Ovary (tissue), 9 donors: ENCODE results near the gene ARSJ. TPM values are rescaled to one million over a fixed set of nuclear protein-coding genes. Genes with fewer than 3 reads are reported as not detected.
"Not testable (repeated sequence)": the region's sequence is repeated elsewhere in the genome, so short reads cannot be mapped to it uniquely, and the experiment has no call there.

ENCODE experiments used
- DNase-seq, 5 donors: peaks; one replicate each; pipeline ENCODE4 v3.0.0-alpha.2; 2019 to 2020
- H3K27ac ChIP-seq, 2 donors: fragments of 200-600 bp; one replicate each; pipeline versions ENCODE4 v1.5.1 to v1.8.0; 2019 to 2022
- H3K27me3 ChIP-seq: fragments of 200-600 bp; one replicate; pipeline ENCODE4 v1.8.0; 2022
- H3K36me3 ChIP-seq: fragments of 200-600 bp; sonication (generic); one replicate; pipeline ENCODE4 v1.5.1; 2019
- H3K4me1 ChIP-seq: one replicate; pipeline ENCODE4 v1.8.1; 2013; ENCODE audit warnings: mild to moderate bottlenecking, moderate library complexity; ENCODE audit not compliant: insufficient read depth
- H3K4me3 ChIP-seq: fragments of 200-600 bp; sonication (generic); one replicate; pipeline ENCODE4 v1.5.1; 2017
- H3K9me3 ChIP-seq, 2 donors: fragments of 200-600 bp in 1 of 2; sonication (generic) in 1 of 2; one replicate each; pipeline versions ENCODE4 v1.5.1 to v1.8.1; 2013 to 2019; ENCODE audit warnings: mild to moderate bottlenecking in 1 of 2, moderate library complexity in 1 of 2
- CTCF ChIP-seq, 3 donors: fragments of 450-650 bp in 2 of 3; fragments of 200-600 bp in 1 of 3; IDR thresholded peaks; one replicate each; pipeline versions ENCODE4 v1.5.1 to v1.8.0; 2016 to 2022; ENCODE audit warnings: antibody characterized with exemption in 3 of 3, mild to moderate bottlenecking in 1 of 3
- EP300 ChIP-seq: sonication (generic); formaldehyde crosslinking; IDR thresholded peaks from one replicate; pipeline ENCODE4 v1.6.1; 2017; ENCODE audit warnings: antibody characterized with exemption
- POLR2A ChIP-seq: fragments of 450-650 bp; IDR thresholded peaks from one replicate; pipeline ENCODE4 v1.6.1; 2017; ENCODE audit warnings: antibody characterized with exemption, mild to moderate bottlenecking, moderate library complexity
- WGBS, 3 donors: extraction: QIAGEN DNeasy Blood & Tissue Kit in 1 of 3; methylation state at CpG; one replicate each; pipeline versions ENCODE4 v1.1.5 to v1.1.7; 2013 to 2017; 5-methylcytosine and 5-hydroxymethylcytosine counted together
- intact Hi-C, 4 donors: fragments of 100-400 bp; cut with DNase I; formaldehyde crosslinking; loops; one replicate each; pipeline versions ENCODE4 v1.11.0 to v1.15.1; 2022 to 2023
- polyA plus RNA-seq, 2 donors: library from polyadenylated mRNA; stranded (reverse); fragments of 200-250 nt in 1 of 2; fragments of 350-450 nt in 1 of 2; fragmentation: Illumina TruSeq in 1 of 2; extraction: RNeasy Lipid Tissue Mini Kit (QIAGEN cat#74804) in 1 of 2; gene quantifications; one replicate each; pipeline ENCODE4 v1.2.3, GENCODE V29; 2013 to 2014
- total RNA-seq, 7 donors: library from RNA; depleted of rRNA in 2 of 7; stranded (reverse); fragments of >200 nt in 2 of 7; fragmentation: NEBNext Ultra II Directional in 3 of 7; extraction: Animal tissue kit (Norgen Biotek cat#: 25700) in 3 of 7; gene quantifications; one replicate each; pipeline versions ENCODE4 v1.1.0 to v1.2.4, GENCODE V29; 2016 to 2023
- donor health status: DM: no; HTN: no; CAD: no; lungs with moderate emphysema.
- donor health status: DM: no; HTN: no; CAD: no.
- donor health status: Bipolar disorder and iron deficiency.
- donor health status: DM: yes; HTN: yes; CAD: no.
- donor health status: DM: no; HTN: no; CAD: no.
- donor health status: DM: yes; HTN: yes; CAD: no.

Gene ARSJ
- total and polyA plus RNA-seq, 9 donors: 1.3 to 6.7 (median 4.4) TPM

- Histone ChIP-seq H3K27me3 (no peaks in the 10 kb centered on the region), H3K27ac (no peak overlapping the region), H3K9me3 (no peaks in the 10 kb centered on the region), H3K4me3 (no peak overlapping the region), H3K36me3 (no peaks in the 10 kb centered on the region), H3K4me1 (no peaks in the 10 kb centered on the region)
- WGBS, 3 donors: 66 to 72% (median 69%) methylated on average over 4 of the region's 4 CpGs
- intact Hi-C loops: no loop called here
- DNase-seq: no peak
- no peak for TF ChIP-seq CTCF (IDR thresholded peaks at IDR 0.05)
These were observed 26.4 kb upstream of the ARSJ start for GRCh38 chr4:114005569-114006442.

- intact Hi-C loops, H3K4me3 ChIP-seq, H3K27ac ChIP-seq, DNase-seq, H3K36me3 ChIP-seq, H3K4me1 ChIP-seq, H3K9me3 ChIP-seq, H3K27me3 ChIP-seq: not testable (repeated sequence)
- WGBS, 3 donors: 91 to 94% (median 91%) methylated on average over 20 of the region's 20 CpGs
These were observed 25.2 kb upstream of the ARSJ start for GRCh38 chr4:114004483-114005226.

- 29 to 37% (median 30%) methylated on average over 1 of the region's 1 CpG for WGBS, 3 donors
- Histone ChIP-seq H3K27ac (no peak overlapping the region), H3K36me3 (no peaks in the 10 kb centered on the region), H3K4me1 (no peaks in the 10 kb centered on the region), H3K9me3 (no peaks in the 10 kb centered on the region), H3K4me3 (no peak overlapping the region), H3K27me3 (no peaks in the 10 kb centered on the region)
- intact Hi-C loops: no loop called here
- TF ChIP-seq CTCF (IDR thresholded peaks at IDR 0.05) (no peak), POLR2A (no peak), EP300 (no peak)
- no peak for DNase-seq
These were observed 19.1 kb upstream of the ARSJ start for GRCh38 chr4:113998531-113998930.

- no peaks in the 10 kb centered on the region for H3K4me1 ChIP-seq
- H3K4me3 ChIP-seq: no peak overlapping the region
- H3K36me3 ChIP-seq: no peaks in the 10 kb centered on the region
- 68 to 80% (median 69%) methylated on average over 5 of the region's 5 CpGs for WGBS, 3 donors
- TF ChIP-seq POLR2A (no peak), CTCF (IDR thresholded peaks at IDR 0.05) (no peak), EP300 (no peak)
- no peaks in the 10 kb centered on the region for H3K27me3 ChIP-seq
- H3K27ac ChIP-seq: no peak overlapping the region
- intact Hi-C loops: no loop called here
- H3K9me3 ChIP-seq: no peaks in the 10 kb centered on the region
- DNase-seq: no peak
These were observed 18.6 kb upstream of the ARSJ start for GRCh38 chr4:113998079-113998478.

- no peaks in the 10 kb centered on the region for H3K4me1 ChIP-seq
- no peaks in the 10 kb centered on the region for H3K36me3 ChIP-seq
- WGBS, 3 donors: 92 to 95% (median 94%) methylated on average over 1 of the region's 1 CpG
- no peak overlapping the region for H3K4me3 ChIP-seq
- intact Hi-C loops: no loop called here
- H3K27ac ChIP-seq: no peak overlapping the region
- H3K9me3 ChIP-seq: no peaks in the 10 kb centered on the region
- no peaks in the 10 kb centered on the region for H3K27me3 ChIP-seq
- no peak for DNase-seq
- no peak for TF ChIP-seq CTCF (IDR thresholded peaks at IDR 0.05)
- TF ChIP-seq POLR2A: no peak
- TF ChIP-seq EP300: no peak
These were observed 17.8 kb upstream of the ARSJ start for GRCh38 chr4:113997206-113997605.
